Measurements from ENCODE around the gene RNF212. TPM values are rescaled to one million over a fixed set of nuclear protein-coding genes. Genes with fewer than 3 reads are reported as not detected.
"Not testable (repeated sequence)": the region's sequence is repeated elsewhere in the genome, so short reads cannot be mapped to it uniquely, and the experiment has no call there.

RNF212 gene
- total and polyA plus RNA-seq, 9 of the 15 experiments (the other 6 are each of a cell fraction or from before 2014, with no cell fraction given), result 0.04 TPM; not detected in 8

DNA sequence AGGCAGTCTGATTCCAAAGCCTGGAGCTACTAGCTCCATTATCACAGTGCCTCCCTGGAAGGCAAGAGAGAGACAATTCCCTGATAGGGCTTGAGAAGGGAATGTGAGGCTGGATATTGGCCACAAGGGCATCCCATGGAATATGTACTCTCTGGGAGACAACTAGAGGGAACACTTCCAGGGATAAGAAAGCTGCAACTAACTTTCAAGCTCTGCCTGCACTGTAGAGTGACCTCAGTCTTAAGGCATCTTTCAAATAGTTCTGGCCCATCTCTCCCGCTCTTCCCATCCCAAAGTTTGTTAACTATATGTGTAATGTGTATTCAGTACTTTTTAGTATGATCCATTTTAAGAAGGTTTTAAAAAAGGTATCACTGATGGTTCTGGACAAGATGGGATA lies 13.1 kb upstream of the RNF212 start (continued):
- TF ChIP-seq PCBP1 (IDR thresholded peaks at IDR 0.05; ENCODE audit: low read depth, low read length, poor library complexity, severe bottlenecking), result no peak

DNA sequence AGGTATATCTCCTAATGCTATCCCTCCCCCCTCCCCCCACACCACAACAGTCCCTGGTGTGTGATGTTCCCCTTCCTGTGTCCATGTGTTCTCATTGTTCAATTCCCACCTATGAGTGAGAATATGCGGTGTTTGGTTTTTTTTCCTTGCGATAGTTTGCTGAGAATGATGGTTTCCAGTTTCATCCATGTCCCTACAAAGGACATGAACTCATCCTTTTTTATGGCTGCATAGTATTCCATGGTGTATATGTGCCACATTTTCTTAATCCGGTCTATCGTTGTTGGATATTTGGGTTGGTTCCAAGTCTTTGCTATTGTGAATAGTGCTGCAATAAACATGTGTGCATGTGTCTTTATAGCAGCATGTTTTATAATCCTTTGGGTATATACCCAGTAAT lies 12.1 kb upstream of the RNF212 start:
- intact Hi-C loops (cut with micrococcal nuclease); H2AFZ ChIP-seq (ENCODE audit: low read depth, low read length); H3K36me3 ChIP-seq (ENCODE audit: control insufficient read depth, insufficient read depth, low read length); CTCF ChIA-PET (ENCODE audit: low intra/inter-chr PET ratio); BruUV-seq (replicated peaks); H4K20me1 ChIP-seq (replicated peaks; ENCODE audit: control insufficient read depth, insufficient read depth, low read length); POLR2A ChIA-PET; ATAC-seq; DNase-seq (ENCODE audit: extremely low read depth in 1 of 4, low spot score in 3 of 4); H3K4me3 ChIP-seq; H3K27ac ChIP-seq (ENCODE audit: extremely low read depth, low read depth, low read length); H3K9me3 ChIP-seq (replicated peaks; ENCODE audit: control insufficient read depth, insufficient read depth, low read depth, low read length); H3K9me1 ChIP-seq (ENCODE audit: control insufficient read depth, insufficient read depth, low read length); in situ Hi-C loops (cut with MboI); H3K4me1 ChIP-seq (replicated peaks in 1 of 2; ENCODE audit: control insufficient read depth in 2 of 2, insufficient read depth in 2 of 2, low read length in 2 of 2); H3K9ac ChIP-seq (ENCODE audit: insufficient read depth in 1 of 2, low read depth in 2 of 2, low read length in 2 of 2); H3K27me3 ChIP-seq (ENCODE audit: control insufficient read depth in 2 of 2, insufficient read depth in 2 of 2, low read length in 2 of 2); H3K4me2 ChIP-seq (ENCODE audit: insufficient read depth, low read length); FAIRE-seq; H3K79me2 ChIP-seq (ENCODE audit: control insufficient read depth, insufficient read depth, low read length): not testable (repeated sequence)
- 0 out of 2 replicates have a peak, but pooled peaks have one; percentile 16 for TF ChIP-seq BCOR (IDR thresholded peaks at IDR 0.05)
- 15% methylated on average over 4 of the region's 4 CpGs for WGBS (ENCODE audit: insufficient coverage, low coverage, missing lambda C conversion rate)

DNA sequence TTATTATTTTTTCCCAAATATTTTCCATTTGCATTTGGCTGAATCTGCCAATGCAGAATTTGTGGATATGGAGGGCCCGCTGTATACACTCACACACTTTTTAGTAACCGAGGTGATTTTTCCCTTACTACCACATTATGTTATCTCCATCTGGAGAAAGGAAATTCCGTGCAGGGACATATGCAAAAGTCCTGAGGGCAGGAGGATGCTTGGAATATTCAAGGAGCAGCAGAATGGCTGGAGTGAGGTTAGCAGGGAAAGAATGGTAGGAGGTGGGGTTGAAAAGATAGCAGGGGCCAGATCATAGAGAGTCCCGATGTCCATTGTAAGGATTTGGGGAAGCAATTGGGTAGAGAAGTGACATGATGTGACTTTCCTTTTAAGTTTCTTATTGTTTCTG lies 11.5 kb upstream of the RNF212 start:
- Histone ChIP-seq H3K4me2 (ENCODE audit: insufficient read depth, low read length) (no peak overlapping the region), H3K4me1 (replicated peaks in 1 of 2; ENCODE audit: control insufficient read depth in 2 of 2, insufficient read depth in 2 of 2, low read length in 2 of 2) (no peaks in the 10 kb centered on the region), H4K20me1 (replicated peaks; ENCODE audit: control insufficient read depth, insufficient read depth, low read length) (no peaks in the 10 kb centered on the region), H3K27me3 (ENCODE audit: control insufficient read depth in 2 of 2, insufficient read depth in 2 of 2, low read length in 2 of 2) (peaks cover 0 to 4% of the 10 kb centered on the region in 2 experiments; a peak in 2 of 5 replicates), H3K4me3 (no peak overlapping the region), H3K9me3 (replicated peaks; ENCODE audit: control insufficient read depth, insufficient read depth, low read depth, low read length) (no peaks in the 10 kb centered on the region), H2AFZ (ENCODE audit: low read depth, low read length) (no peak overlapping the region), H3K9me1 (ENCODE audit: control insufficient read depth, insufficient read depth, low read length) (no peaks in the 10 kb centered on the region), H3K79me2 (ENCODE audit: control insufficient read depth, insufficient read depth, low read length) (no peaks in the 10 kb centered on the region), H3K36me3 (ENCODE audit: control insufficient read depth, insufficient read depth, low read length) (no peaks in the 10 kb centered on the region), H3K9ac (ENCODE audit: insufficient read depth in 1 of 2, low read depth in 2 of 2, low read length in 2 of 2) (no peak overlapping the region), H3K27ac (ENCODE audit: extremely low read depth, low read depth, low read length) (no peak overlapping the region)
- ChIA-PET POLR2A (no interaction called here), CTCF (ENCODE audit: low intra/inter-chr PET ratio) (no interaction called here)
- intact Hi-C loops (cut with micrococcal nuclease) (no loop called here), in situ Hi-C loops (cut with MboI) (no loop called here)
- no peak for TF ChIP-seq ZNF717 (CRISPR knock-in tag; IDR thresholded peaks at IDR 0.05)
- FAIRE-seq (no peak), ATAC-seq (no peak), DNase-seq (ENCODE audit: extremely low read depth in 1 of 4, low spot score in 3 of 4) (no peak)
- WGBS (ENCODE audit: insufficient coverage, low coverage, missing lambda C conversion rate), result 0% methylated on average over 4 of the region's 4 CpGs
- no TSS peak for BruUV-seq (replicated peaks)

Data from K562 (cell line).